Measurements from ENCODE around the gene CREBBP. TPM values are rescaled to one million over a fixed set of nuclear protein-coding genes. Genes with fewer than 3 reads are reported as not detected.

The CREBBP gene
- total and polyA plus RNA-seq, 2 experiments from 2014 or later: 36.9 to 54.8 TPM

DNA sequence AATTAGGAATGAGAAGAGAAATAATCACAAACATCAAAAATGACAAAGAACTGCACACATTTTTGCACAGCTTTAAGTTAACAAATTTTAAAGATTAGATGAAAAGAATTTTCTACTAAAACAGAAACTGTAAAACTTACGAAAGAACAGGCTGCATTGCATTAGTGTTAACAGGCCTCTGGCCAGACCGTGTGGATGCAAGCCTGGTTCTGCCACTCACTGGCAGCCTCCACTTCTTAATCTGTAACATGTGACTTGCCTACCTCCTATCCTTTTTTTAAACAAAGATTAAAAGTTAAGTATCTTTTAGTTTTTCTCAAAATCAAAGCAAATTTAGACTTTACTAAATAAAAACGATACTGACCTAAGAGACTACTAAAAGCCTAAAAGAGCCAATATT, 37.5 kb downstream of the CREBBP start:
- peaks cover 8% of the 10 kb centered on the region for H3K36me3 Mint-ChIP-seq (ENCODE audit: low read depth)
- TF ChIP-seq, protein P1, sequence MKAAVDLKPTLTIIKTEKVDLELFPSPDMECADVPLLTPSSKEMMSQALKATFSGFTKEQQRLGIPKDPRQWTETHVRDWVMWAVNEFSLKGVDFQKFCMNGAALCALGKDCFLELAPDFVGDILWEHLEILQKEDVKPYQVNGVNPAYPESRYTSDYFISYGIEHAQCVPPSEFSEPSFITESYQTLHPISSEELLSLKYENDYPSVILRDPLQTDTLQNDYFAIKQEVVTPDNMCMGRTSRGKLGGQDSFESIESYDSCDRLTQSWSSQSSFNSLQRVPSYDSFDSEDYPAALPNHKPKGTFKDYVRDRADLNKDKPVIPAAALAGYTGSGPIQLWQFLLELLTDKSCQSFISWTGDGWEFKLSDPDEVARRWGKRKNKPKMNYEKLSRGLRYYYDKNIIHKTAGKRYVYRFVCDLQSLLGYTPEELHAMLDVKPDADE (IDR thresholded peaks at IDR 0.05): no peak
- no peak for TF ChIP-seq EZH2phosphoT487 (IDR thresholded peaks at IDR 0.05; ENCODE audit: unreplicated experiment)
- no peak for TF ChIP-seq EZH2 (IDR thresholded peaks at IDR 0.05; ENCODE audit: low read depth, unreplicated experiment)
- no peaks in the 10 kb centered on the region for H3K9me3 Mint-ChIP-seq
- no peak overlapping the region for H3K4me3 ChIP-seq
- peaks cover 56% of the 10 kb centered on the region for H4K20me1 ChIP-seq (replicated peaks; ENCODE audit: insufficient read depth)
- H3K27ac Mint-ChIP-seq: no peak overlapping the region
- H3K27ac ChIP-seq (ENCODE audit: low read depth): no peak overlapping the region
- no peaks in the 10 kb centered on the region for H3K27me3 ChIP-seq (ENCODE audit: insufficient read depth)
- H3K9me2 ChIP-seq (ENCODE audit: insufficient read depth): no peaks in the 10 kb centered on the region
- no peaks in the 10 kb centered on the region for H3F3A ChIP-seq (replicated peaks; ENCODE audit: low read depth)
- H3K79me2 ChIP-seq (replicated peaks; ENCODE audit: insufficient read depth): peaks cover 99% of the 10 kb centered on the region
- peaks cover 3% of the 10 kb centered on the region for H3K27me3 Mint-ChIP-seq (ENCODE audit: insufficient read depth, low read depth, poor library complexity)
- no peak overlapping the region for H2AFZ ChIP-seq
- H3K4me2 ChIP-seq: no peak overlapping the region
- no peak overlapping the region for H3K4me3 Mint-ChIP-seq
- peaks cover 40% of the 10 kb centered on the region for H3K4me1 ChIP-seq (ENCODE audit: insufficient read depth)
- no peaks in the 10 kb centered on the region for H3K36me3 ChIP-seq (ENCODE audit: insufficient read depth)
- H3K4me1 Mint-ChIP-seq: peaks cover 44% of the 10 kb centered on the region
- DNase-seq (ENCODE audit: low spot score): no peak
- ATAC-seq: peak; percentile 55

GRCh38 chr16:3841729-3842508, 38.6 kb downstream of the CREBBP start:
- Mint-ChIP-seq H3K4me3 (peak overlapping the region; percentile 13; the same call in 1 of the 3 replicates), H3K36me3 (ENCODE audit: low read depth) (peaks cover 5% of the 10 kb centered on the region; the same call in 1 of the 3 replicates), H3K27me3 (ENCODE audit: insufficient read depth, low read depth, poor library complexity) (peaks cover 3% of the 10 kb centered on the region), H3K9me3 (no peaks in the 10 kb centered on the region), H3K4me1 (peaks cover 40% of the 10 kb centered on the region), H3K27ac (peak overlapping the region; percentile 30; the same call in 1 of the 2 replicates)
- Histone ChIP-seq H4K20me1 (replicated peaks; ENCODE audit: insufficient read depth) (peaks cover 51% of the 10 kb centered on the region), H2AFZ (no peak overlapping the region), H3K27ac (ENCODE audit: low read depth) (peak overlapping the region; percentile 4; the same call in 1 of the 2 replicates), H3K4me3 (no peak overlapping the region), H3K79me2 (replicated peaks; ENCODE audit: insufficient read depth) (peaks cover 99% of the 10 kb centered on the region), H3K4me2 (peak overlapping the region; percentile 18), H3F3A (replicated peaks; ENCODE audit: low read depth) (no peaks in the 10 kb centered on the region), H3K9me2 (ENCODE audit: insufficient read depth) (no peaks in the 10 kb centered on the region), H3K4me1 (ENCODE audit: insufficient read depth) (peaks cover 40% of the 10 kb centered on the region), H3K27me3 (ENCODE audit: insufficient read depth) (no peaks in the 10 kb centered on the region), H3K36me3 (ENCODE audit: insufficient read depth) (no peaks in the 10 kb centered on the region)
- DNase-seq (ENCODE audit: low spot score) (no peak), ATAC-seq (no peak)
- TF ChIP-seq ZNF331 (CRISPR knock-in tag; IDR thresholded peaks at IDR 0.05; ENCODE audit: low read depth) (no peak), ZNF462 (CRISPR knock-in tag; IDR thresholded peaks at IDR 0.05) (no peak), EZH2phosphoT487 (IDR thresholded peaks at IDR 0.05; ENCODE audit: unreplicated experiment) (no peak), ZNF114 (CRISPR knock-in tag; IDR thresholded peaks at IDR 0.05) (no peak), NANOG (IDR thresholded peaks at IDR 0.05; ENCODE audit: borderline replicate concordance) (no peak), STAT1 (IDR thresholded peaks at IDR 0.05; ENCODE audit: unreplicated experiment) (no peak), POLR2AphosphoS5 (IDR thresholded peaks at IDR 0.05; ENCODE audit: low read depth) (no peak), EZH2 (IDR thresholded peaks at IDR 0.05; ENCODE audit: low read depth, unreplicated experiment) (no peak), JUNB (IDR thresholded peaks at IDR 0.05; ENCODE audit: unreplicated experiment) (no peak), CREB1 (CRISPR knock-in tag; IDR thresholded peaks at IDR 0.05; ENCODE audit: low read depth) (no peak)
- TF ChIP-seq, protein P1 (IDR thresholded peaks at IDR 0.05): no peak
